Spleen (tissue), 7 donors: Measurements from ENCODE around the gene BACH2.

ENCODE experiments used
- POLR2A ChIP-seq, 3 donors: fragments of 450-650 bp; IDR thresholded peaks; one replicate each; pipeline ENCODE4 v1.5.1; 2017; ENCODE audit warnings: antibody characterized with exemption in 3 of 3, mild to moderate bottlenecking in 1 of 3
- POLR2AphosphoS5 ChIP-seq, 3 donors: sonication (generic); formaldehyde crosslinking; IDR thresholded peaks; one replicate each; pipeline ENCODE4 v1.5.1; 2017; ENCODE audit warnings: antibody characterized with exemption in 3 of 3
- TF ChIP-seq, protein P1 (sequence below), 11 experiments: fragments of 200-600 bp in 7 of 11; fragments of 450-650 bp in 4 of 11; sonication (generic) in 4 of 11; IDR thresholded peaks in 8 of 11; conservative IDR thresholded peaks in 3 of 11; 1 replicate in 7 of 11; 2 replicates in 4 of 11; pipeline versions ENCODE4 v1.4.0 to v1.8.0; 2016 to 2021; ENCODE audit warnings: antibody characterized with exemption in 11 of 11, inconsistent platforms in 4 of 11, mild to moderate bottlenecking in 1 of 11
- donor health status: DM: no; HTN: no; CAD: no; lungs with moderate emphysema.
- donor health status: DM: no; HTN: no; CAD: no.
- donor health status: DM: no; HTN: no; CAD: no.

DNA sequence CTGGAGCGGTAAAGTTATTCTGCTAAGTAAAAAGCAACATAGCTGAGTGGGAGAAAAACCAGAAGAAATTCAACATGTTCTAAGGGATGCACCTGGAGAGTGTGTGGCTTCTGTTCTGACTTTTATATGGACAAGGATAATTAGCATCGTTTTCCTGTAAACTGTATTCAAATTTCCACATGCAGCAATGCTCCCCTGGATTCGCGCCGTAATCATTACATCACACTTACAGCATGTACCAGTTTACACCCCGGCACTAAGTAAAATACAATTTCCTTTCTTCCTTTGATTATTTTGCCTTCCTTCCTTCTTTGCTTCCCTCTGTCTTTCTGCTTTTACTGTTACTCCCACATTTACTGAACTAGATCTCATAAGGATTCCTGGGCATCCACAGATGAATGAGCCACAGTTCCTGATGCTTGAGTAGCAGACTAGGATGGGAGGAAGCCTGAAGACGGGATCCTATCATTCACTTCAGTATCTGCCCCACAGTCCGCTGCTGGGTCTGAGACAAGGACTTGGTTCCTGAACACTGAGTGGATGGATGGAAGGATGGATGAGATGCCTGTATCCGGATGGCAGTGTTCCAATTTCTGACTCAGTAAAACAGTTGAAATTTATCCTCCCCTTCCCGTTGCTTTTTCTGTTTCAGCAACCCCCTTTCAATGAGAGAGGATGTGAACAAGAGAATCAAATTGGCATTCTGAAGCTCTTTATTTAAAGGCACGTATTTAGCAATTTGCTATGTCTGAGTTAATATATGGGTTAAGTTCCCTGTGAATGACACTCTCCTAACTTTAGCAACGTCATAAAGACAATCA is 227.7 kb downstream of the BACH2 start:
- TF ChIP-seq POLR2AphosphoS5 (IDR thresholded peaks at IDR 0.05), result no peak
- no peak for TF ChIP-seq POLR2A (IDR thresholded peaks at IDR 0.05)
- TF ChIP-seq, protein P1, sequence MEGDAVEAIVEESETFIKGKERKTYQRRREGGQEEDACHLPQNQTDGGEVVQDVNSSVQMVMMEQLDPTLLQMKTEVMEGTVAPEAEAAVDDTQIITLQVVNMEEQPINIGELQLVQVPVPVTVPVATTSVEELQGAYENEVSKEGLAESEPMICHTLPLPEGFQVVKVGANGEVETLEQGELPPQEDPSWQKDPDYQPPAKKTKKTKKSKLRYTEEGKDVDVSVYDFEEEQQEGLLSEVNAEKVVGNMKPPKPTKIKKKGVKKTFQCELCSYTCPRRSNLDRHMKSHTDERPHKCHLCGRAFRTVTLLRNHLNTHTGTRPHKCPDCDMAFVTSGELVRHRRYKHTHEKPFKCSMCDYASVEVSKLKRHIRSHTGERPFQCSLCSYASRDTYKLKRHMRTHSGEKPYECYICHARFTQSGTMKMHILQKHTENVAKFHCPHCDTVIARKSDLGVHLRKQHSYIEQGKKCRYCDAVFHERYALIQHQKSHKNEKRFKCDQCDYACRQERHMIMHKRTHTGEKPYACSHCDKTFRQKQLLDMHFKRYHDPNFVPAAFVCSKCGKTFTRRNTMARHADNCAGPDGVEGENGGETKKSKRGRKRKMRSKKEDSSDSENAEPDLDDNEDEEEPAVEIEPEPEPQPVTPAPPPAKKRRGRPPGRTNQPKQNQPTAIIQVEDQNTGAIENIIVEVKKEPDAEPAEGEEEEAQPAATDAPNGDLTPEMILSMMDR (IDR thresholded peaks at IDR 0.05 in 8 of 11, conservative IDR thresholded peaks at IDR 0.05 in 3 of 11), result no peak
